Pancreas (tissue), 10 donors: ENCODE measurements around the gene PARP8. TPM values are rescaled to one million over a fixed set of nuclear protein-coding genes. Genes with fewer than 3 reads are reported as not detected.

ENCODE experiments used
- ATAC-seq, 4 donors: fragments of 200-7000 bp; cut with Tn5 transposase; one replicate each; pipeline versions ENCODE4 v1.8.0 to v1.9.1; 2020; ENCODE audit warnings: mild to moderate bottlenecking in 4 of 4, moderate library complexity in 4 of 4
- DNase-seq, 6 donors: peaks; one replicate each; pipeline ENCODE4 v3.0.0-alpha.2; 2020
- FAIRE-seq: peaks from 2 replicates; lab custom pipeline; 2012; peaks lifted over from hg19 to GRCh38; lab: Jason Lieb, UNC
- H3K27ac ChIP-seq, 4 donors: fragments of 200-600 bp; sonication (generic); 1 replicate in 3 of 4; 2 replicates in 1 of 4; pipeline versions ENCODE4 v1.5.0 to v1.8.0; 2020
- H3K27me3 ChIP-seq, 4 donors: fragments of 200-600 bp; one replicate each; pipeline ENCODE4 v1.8.0; 2021
- H3K36me3 ChIP-seq, 3 donors: fragments of 200-600 bp; sonication (generic) in 1 of 3; one replicate each; pipeline versions ENCODE4 v1.5.0 to v1.8.0; 2020 to 2021
- H3K4me1 ChIP-seq, 3 donors: fragments of 200-600 bp; one replicate each; pipeline ENCODE4 v1.8.0; 2021
- H3K4me3 ChIP-seq, 4 donors: fragments of 200-600 bp; sonication (generic) in 2 of 4; one replicate each; pipeline versions ENCODE4 v1.5.0 to v1.8.0; 2020 to 2021
- H3K9me3 ChIP-seq, 4 donors: fragments of 200-600 bp; one replicate each; pipeline ENCODE4 v1.8.0; 2021
- WGBS, 2 donors: extraction: QIAGEN DNeasy Blood & Tissue Kit; methylation state at CpG; one replicate each; pipeline ENCODE4 v1.1.7; 2013; 5-methylcytosine and 5-hydroxymethylcytosine counted together
- intact Hi-C, 3 donors: fragments of 100-400 bp; cut with DNase I; formaldehyde crosslinking; loops; one replicate each; pipeline versions ENCODE4 v1.11.1 to v1.14.2; 2022
- polyA plus RNA-seq, 2 donors: library from polyadenylated mRNA; stranded (reverse); fragments of 200-250 nt; gene quantifications; one replicate each; pipeline ENCODE4 v1.2.3, GENCODE V29; 2013
- total RNA-seq, 6 donors: library from RNA; stranded (reverse); fragmentation: NEBNext Ultra II Directional in 4 of 6; extraction: Animal tissue kit (Norgen Biotek cat#: 25700) in 4 of 6; gene quantifications; one replicate each; pipeline versions ENCODE4 v1.2.1 to v1.2.4, GENCODE V29; 2021 to 2023
- TF ChIP-seq, protein P1 (sequence below), 4 donors: fragments of 200-600 bp; sonication (generic) in 3 of 4; IDR thresholded peaks; one replicate each; pipeline versions ENCODE4 v1.5.0 to v1.8.0; 2021; ENCODE audit warnings: antibody characterized with exemption in 4 of 4
- donor health status: healthy with polysubstance abuse.
- donor health status: DM: no; HTN: no; CAD: no; lungs with moderate emphysema.
- donor health status: DM: no; HTN: no; CAD: no.
- donor health status: control.
- donor health status: control.
- donor health status: Bipolar disorder and iron deficiency.
- donor health status: DM: yes; HTN: yes; CAD: no.
- donor health status: DM: no; HTN: no; CAD: no.
- donor health status: DM: no; HTN: no; CAD: no.
- donor health status: DM: yes; HTN: yes; CAD: no.

The PARP8 gene
- total and polyA plus RNA-seq, 8 donors = 4.7 to 25.0 (median 13.4) TPM

GRCh38 chr5:50824109-50824508 is 157.7 kb downstream of the PARP8 start:
- 93 to 94% methylated on average over 2 of the region's 2 CpGs for WGBS, 2 donors
- Histone ChIP-seq H3K36me3 (no peaks in the 10 kb centered on the region), H3K27ac (no peak overlapping the region), H3K9me3 (no peaks in the 10 kb centered on the region), H3K4me3 (no peak overlapping the region), H3K27me3 (no peaks in the 10 kb centered on the region), H3K4me1 (no peaks in the 10 kb centered on the region)
- intact Hi-C loops = no loop called here
- no peak for DNase-seq
- no peak for ATAC-seq
- TF ChIP-seq, protein P1, sequence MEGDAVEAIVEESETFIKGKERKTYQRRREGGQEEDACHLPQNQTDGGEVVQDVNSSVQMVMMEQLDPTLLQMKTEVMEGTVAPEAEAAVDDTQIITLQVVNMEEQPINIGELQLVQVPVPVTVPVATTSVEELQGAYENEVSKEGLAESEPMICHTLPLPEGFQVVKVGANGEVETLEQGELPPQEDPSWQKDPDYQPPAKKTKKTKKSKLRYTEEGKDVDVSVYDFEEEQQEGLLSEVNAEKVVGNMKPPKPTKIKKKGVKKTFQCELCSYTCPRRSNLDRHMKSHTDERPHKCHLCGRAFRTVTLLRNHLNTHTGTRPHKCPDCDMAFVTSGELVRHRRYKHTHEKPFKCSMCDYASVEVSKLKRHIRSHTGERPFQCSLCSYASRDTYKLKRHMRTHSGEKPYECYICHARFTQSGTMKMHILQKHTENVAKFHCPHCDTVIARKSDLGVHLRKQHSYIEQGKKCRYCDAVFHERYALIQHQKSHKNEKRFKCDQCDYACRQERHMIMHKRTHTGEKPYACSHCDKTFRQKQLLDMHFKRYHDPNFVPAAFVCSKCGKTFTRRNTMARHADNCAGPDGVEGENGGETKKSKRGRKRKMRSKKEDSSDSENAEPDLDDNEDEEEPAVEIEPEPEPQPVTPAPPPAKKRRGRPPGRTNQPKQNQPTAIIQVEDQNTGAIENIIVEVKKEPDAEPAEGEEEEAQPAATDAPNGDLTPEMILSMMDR (IDR thresholded peaks at IDR 0.05) = no peak
- no peak for FAIRE-seq

DNA sequence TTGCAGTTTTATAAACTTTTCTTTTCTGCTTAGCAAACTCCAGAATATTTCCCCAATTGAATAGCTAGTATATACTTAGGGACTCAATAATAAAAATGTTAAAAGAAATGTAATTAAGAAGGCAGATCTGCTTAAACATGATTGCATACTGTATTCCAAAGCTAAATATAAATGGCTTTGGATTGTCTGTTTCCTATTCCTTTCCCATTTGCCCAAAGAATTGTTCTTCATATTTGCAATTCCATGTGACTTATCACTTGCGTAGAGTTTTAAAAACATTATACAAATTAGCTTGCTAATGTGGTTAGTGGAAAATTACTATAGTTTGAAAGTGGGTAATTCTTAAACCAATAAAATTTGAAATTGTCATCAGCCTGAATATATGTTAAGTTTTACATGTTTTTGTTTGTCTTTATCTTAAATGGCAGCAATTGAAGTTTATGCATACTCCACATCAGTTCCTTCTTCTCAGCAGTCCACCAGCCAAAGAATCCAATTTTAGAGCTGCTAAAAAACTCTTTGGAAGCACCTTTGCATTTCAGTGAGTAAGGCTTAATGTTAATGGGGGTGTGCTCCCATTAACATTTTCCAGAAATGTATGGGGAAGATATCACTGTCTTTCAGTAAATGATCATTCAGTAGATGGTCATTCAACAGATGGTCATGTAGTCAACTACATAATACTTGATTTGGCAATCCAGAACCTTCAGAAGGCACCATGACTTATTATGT is 161.2 kb downstream of the PARP8 start:
- WGBS, 2 donors = 50 to 97% methylated on average over 1 of the region's 1 CpG
- intact Hi-C loops = no loop called here

GRCh38 chr5:50829023-50829422 is 162.6 kb downstream of the PARP8 start:
- H3K9me3 ChIP-seq = no peaks in the 10 kb centered on the region
- FAIRE-seq (no peak), ATAC-seq (no peak), DNase-seq (no peak)
- TF ChIP-seq, protein P1 (IDR thresholded peaks at IDR 0.05) = no peak
- WGBS, 2 donors = 93 to 97% methylated on average over 1 of the region's 1 CpG
- no peak overlapping the region for H3K4me3 ChIP-seq
- H3K27me3 ChIP-seq = no peaks in the 10 kb centered on the region
- intact Hi-C loops = no loop called here
- H3K27ac ChIP-seq = no peak overlapping the region
- H3K4me1 ChIP-seq = no peaks in the 10 kb centered on the region
- H3K36me3 ChIP-seq = no peaks in the 10 kb centered on the region

More for the DNA sequence above, 161.2 kb downstream of the PARP8 start:
- Histone ChIP-seq H3K4me1 (no peaks in the 10 kb centered on the region), H3K27me3 (no peaks in the 10 kb centered on the region), H3K4me3 (no peak overlapping the region), H3K27ac (no peak overlapping the region), H3K9me3 (no peaks in the 10 kb centered on the region), H3K36me3 (no peaks in the 10 kb centered on the region)
- DNase-seq = no peak
- no peak for FAIRE-seq
- TF ChIP-seq, protein P1 (IDR thresholded peaks at IDR 0.05) = no peak
- ATAC-seq = no peak

- ATAC-seq (no peak), DNase-seq (no peak), FAIRE-seq (no peak)
- H3K27me3 ChIP-seq = no peaks in the 10 kb centered on the region
- TF ChIP-seq, protein P1 (IDR thresholded peaks at IDR 0.05) = no peak
- no peak overlapping the region for H3K27ac ChIP-seq
- H3K4me3 ChIP-seq = no peak overlapping the region
- WGBS, 2 donors = 80 to 83% methylated on average over 4 of the region's 4 CpGs
- H3K9me3 ChIP-seq = no peaks in the 10 kb centered on the region
- intact Hi-C loops = no loop called here
- H3K4me1 ChIP-seq = no peaks in the 10 kb centered on the region
- H3K36me3 ChIP-seq = no peaks in the 10 kb centered on the region
These were observed 166.3 kb downstream of the PARP8 start for GRCh38 chr5:50832657-50833284.

DNA sequence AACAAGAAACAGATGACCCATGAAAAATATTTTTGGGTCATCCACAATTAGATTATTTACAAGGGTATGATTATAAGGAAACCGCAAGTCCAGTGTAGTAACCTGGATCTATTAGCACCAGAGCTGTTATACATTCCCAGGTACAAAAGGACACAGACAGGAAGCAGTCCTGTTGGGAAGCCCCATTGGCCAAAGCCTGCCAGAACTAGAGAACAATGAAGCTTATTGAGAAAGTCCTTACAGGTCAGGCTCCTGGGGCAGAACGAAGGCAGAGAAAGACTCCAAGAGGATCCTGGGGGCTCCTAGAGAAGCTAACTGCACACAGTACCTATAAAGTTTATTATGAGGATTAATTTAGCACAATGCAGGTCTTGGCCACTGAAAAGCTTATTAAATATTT is 169.9 kb downstream of the PARP8 start:
- TF ChIP-seq, protein P1 (IDR thresholded peaks at IDR 0.05) = no peak
- ATAC-seq = no peak
- H3K4me3 ChIP-seq = no peak overlapping the region
- no peaks in the 10 kb centered on the region for H3K9me3 ChIP-seq
- no peaks in the 10 kb centered on the region for H3K27me3 ChIP-seq
- H3K4me1 ChIP-seq = no peaks in the 10 kb centered on the region
- no peak for FAIRE-seq
- no peak overlapping the region for H3K27ac ChIP-seq
- intact Hi-C loops = no loop called here
- no peaks in the 10 kb centered on the region for H3K36me3 ChIP-seq
- no peak for DNase-seq
- 96 to 98% methylated on average over 2 of the region's 2 CpGs for WGBS, 2 donors
